ENCODE results near the gene ALPL.

The ALPL gene

DNA sequence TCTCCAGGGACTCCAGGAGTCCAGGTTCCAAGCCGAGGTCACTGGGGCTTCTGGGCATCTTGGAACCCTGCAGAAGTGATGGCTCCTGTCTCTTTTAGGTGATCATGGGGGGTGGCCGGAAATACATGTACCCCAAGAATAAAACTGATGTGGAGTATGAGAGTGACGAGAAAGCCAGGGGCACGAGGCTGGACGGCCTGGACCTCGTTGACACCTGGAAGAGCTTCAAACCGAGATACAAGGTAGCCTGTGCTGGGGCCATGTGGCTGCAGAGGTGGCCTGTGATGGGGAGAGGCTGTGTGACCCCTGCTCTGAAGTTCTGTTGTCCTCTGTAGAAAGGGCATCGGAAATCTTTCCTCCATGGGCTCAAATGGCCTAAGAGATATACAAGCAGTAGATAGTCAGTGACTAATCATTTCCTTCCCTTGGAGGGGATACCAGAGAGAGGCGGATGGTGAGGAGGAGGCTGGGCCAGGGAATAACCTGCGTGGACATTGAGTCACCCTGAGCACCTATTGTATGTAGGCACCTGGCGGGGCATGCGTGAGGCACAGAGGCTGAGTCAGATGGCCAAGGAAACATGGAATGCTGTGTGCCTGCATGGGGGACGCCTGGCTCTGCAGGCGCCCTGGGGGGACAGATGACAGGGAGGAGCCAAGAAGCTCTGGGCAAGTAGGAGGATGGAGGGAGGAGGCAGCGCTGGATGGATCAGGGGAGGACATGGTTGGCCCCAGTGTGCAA lies 59.0 kb downstream of the ALPL start:
- H3K27me3 ChIP-seq (ENCODE audit: insufficient read depth, low read length), result peaks cover 22% of the 10 kb centered on the region

GRCh38 chr1:21568809-21569385 lies 59.7 kb downstream of the ALPL start:
- Histone ChIP-seq H3K4me2 (ENCODE audit: low read length) (no peak overlapping the region), H3F3A (ENCODE audit: insufficient read depth, low read length) (no peaks in the 10 kb centered on the region), H4K20me1 (ENCODE audit: insufficient read depth, low read length) (no peaks in the 10 kb centered on the region), H3K27me3 (ENCODE audit: insufficient read depth, low read length) (peaks cover 22% of the 10 kb centered on the region), H3K79me2 (ENCODE audit: insufficient read depth, low read length) (no peaks in the 10 kb centered on the region), H3K36me3 (ENCODE audit: insufficient read depth, low read length) (no peaks in the 10 kb centered on the region), H2AFZ (ENCODE audit: low read length) (no peak overlapping the region), H3K9ac (ENCODE audit: low read length) (no peak overlapping the region), H3K27ac (ENCODE audit: low read depth, low read length, poor library complexity, severe bottlenecking) (no peak overlapping the region), H3K9me2 (ENCODE audit: low read depth, low read length) (no peaks in the 10 kb centered on the region), H3K4me1 (ENCODE audit: insufficient read depth, low read length, severe bottlenecking) (no peaks in the 10 kb centered on the region), H3K4me3 (ENCODE audit: low read depth, low read length, poor library complexity, severe bottlenecking) (no peak overlapping the region), H3K9me3 (ENCODE audit: low read length) (no peaks in the 10 kb centered on the region)
- TF ChIP-seq, protein P1, sequence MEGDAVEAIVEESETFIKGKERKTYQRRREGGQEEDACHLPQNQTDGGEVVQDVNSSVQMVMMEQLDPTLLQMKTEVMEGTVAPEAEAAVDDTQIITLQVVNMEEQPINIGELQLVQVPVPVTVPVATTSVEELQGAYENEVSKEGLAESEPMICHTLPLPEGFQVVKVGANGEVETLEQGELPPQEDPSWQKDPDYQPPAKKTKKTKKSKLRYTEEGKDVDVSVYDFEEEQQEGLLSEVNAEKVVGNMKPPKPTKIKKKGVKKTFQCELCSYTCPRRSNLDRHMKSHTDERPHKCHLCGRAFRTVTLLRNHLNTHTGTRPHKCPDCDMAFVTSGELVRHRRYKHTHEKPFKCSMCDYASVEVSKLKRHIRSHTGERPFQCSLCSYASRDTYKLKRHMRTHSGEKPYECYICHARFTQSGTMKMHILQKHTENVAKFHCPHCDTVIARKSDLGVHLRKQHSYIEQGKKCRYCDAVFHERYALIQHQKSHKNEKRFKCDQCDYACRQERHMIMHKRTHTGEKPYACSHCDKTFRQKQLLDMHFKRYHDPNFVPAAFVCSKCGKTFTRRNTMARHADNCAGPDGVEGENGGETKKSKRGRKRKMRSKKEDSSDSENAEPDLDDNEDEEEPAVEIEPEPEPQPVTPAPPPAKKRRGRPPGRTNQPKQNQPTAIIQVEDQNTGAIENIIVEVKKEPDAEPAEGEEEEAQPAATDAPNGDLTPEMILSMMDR (IDR thresholded peaks at IDR 0.05; ENCODE audit: low read length), result no peak
- no peak for TF ChIP-seq EZH2 (IDR thresholded peaks at IDR 0.05; ENCODE audit: borderline replicate concordance, low read length)

More for the DNA sequence above, 59.0 kb downstream of the ALPL start:
- no peaks in the 10 kb centered on the region for H3K9me2 ChIP-seq (ENCODE audit: low read depth, low read length)
- H3K9ac ChIP-seq (ENCODE audit: low read length), result no peak overlapping the region
- H3K79me2 ChIP-seq (ENCODE audit: insufficient read depth, low read length), result no peaks in the 10 kb centered on the region
- H3K27ac ChIP-seq (ENCODE audit: low read depth, low read length, poor library complexity, severe bottlenecking), result no peak overlapping the region
- no peaks in the 10 kb centered on the region for H4K20me1 ChIP-seq (ENCODE audit: insufficient read depth, low read length)
- no peaks in the 10 kb centered on the region for H3K9me3 ChIP-seq (ENCODE audit: low read length)
- H2AFZ ChIP-seq (ENCODE audit: low read length), result no peak overlapping the region
- no peak for TF ChIP-seq EZH2 (IDR thresholded peaks at IDR 0.05; ENCODE audit: borderline replicate concordance, low read length)
- TF ChIP-seq, protein P1 (IDR thresholded peaks at IDR 0.05; ENCODE audit: low read length), result no peak
- no peak overlapping the region for H3K4me3 ChIP-seq (ENCODE audit: low read depth, low read length, poor library complexity, severe bottlenecking)
- no peaks in the 10 kb centered on the region for H3K36me3 ChIP-seq (ENCODE audit: insufficient read depth, low read length)
- H3K4me2 ChIP-seq (ENCODE audit: low read length), result no peak overlapping the region
- no peaks in the 10 kb centered on the region for H3K4me1 ChIP-seq (ENCODE audit: insufficient read depth, low read length, severe bottlenecking)
- no peaks in the 10 kb centered on the region for H3F3A ChIP-seq (ENCODE audit: insufficient read depth, low read length)

DNA sequence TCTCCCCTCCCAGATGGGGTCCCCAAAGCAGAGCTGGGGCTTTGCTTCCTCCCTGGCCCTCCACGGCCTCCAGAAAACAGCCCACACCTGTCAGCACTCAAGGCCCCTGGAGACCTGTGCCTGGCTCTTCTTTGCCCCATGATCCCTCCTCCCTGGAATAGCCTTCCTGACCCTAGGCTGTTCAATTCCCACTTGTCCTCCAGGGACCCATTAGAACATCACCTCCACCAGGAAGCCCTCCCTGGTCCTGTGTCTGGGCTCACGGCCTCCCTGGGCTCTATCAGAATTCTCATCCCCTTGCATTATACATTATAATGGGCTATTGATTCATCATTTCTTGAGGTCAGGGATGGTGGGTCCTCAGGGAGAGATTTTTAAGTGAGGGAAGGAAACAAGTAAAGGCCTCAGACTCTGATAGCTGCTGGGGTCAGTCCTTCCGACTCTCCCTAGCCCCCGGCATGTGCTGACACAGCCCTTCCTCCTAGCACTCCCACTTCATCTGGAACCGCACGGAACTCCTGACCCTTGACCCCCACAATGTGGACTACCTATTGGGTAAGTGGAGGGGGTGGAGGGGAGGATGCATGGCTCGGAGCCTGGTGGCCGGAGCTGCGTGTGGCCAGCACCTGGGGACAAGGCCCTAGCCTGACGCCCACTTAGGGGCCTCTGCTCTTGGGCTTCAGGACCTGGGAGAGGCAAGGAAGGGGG lies 60.8 kb downstream of the ALPL start:
- TF ChIP-seq, protein P1 (IDR thresholded peaks at IDR 0.05; ENCODE audit: low read length), result no peak
- no peak for TF ChIP-seq EZH2 (IDR thresholded peaks at IDR 0.05; ENCODE audit: borderline replicate concordance, low read length)
- Histone ChIP-seq H3K4me2 (ENCODE audit: low read length) (no peak overlapping the region), H3K9me2 (ENCODE audit: low read depth, low read length) (no peaks in the 10 kb centered on the region), H3K79me2 (ENCODE audit: insufficient read depth, low read length) (no peaks in the 10 kb centered on the region), H2AFZ (ENCODE audit: low read length) (no peak overlapping the region), H3K27ac (ENCODE audit: low read depth, low read length, poor library complexity, severe bottlenecking) (no peak overlapping the region), H4K20me1 (ENCODE audit: insufficient read depth, low read length) (no peaks in the 10 kb centered on the region), H3F3A (ENCODE audit: insufficient read depth, low read length) (no peaks in the 10 kb centered on the region), H3K36me3 (ENCODE audit: insufficient read depth, low read length) (no peaks in the 10 kb centered on the region), H3K27me3 (ENCODE audit: insufficient read depth, low read length) (peaks cover 12% of the 10 kb centered on the region), H3K9ac (ENCODE audit: low read length) (no peak overlapping the region), H3K4me1 (ENCODE audit: insufficient read depth, low read length, severe bottlenecking) (no peaks in the 10 kb centered on the region), H3K4me3 (ENCODE audit: low read depth, low read length, poor library complexity, severe bottlenecking) (no peak overlapping the region), H3K9me3 (ENCODE audit: low read length) (no peaks in the 10 kb centered on the region)
